ENCODE results near the gene NPTXR. TPM values are rescaled to one million over a fixed set of nuclear protein-coding genes. Genes with fewer than 3 reads are reported as not detected.
A peak's percentile ranks its signal among the peaks of the same experiment; 100 is the strongest.

The NPTXR gene
- total RNA-seq, 1 experiment from 2014 or later, result 12.8 TPM

- POLR2A ChIA-PET, result no interaction called here
- no peak for ATAC-seq
These were observed 55.6 kb downstream of the NPTXR start for GRCh38 chr22:38788021-38788816.

GRCh38 chr22:38786631-38787030 lies 57.2 kb downstream of the NPTXR start:
- BruUV-seq (replicated peaks), result no TSS peak
- intact Hi-C loops (cut with micrococcal nuclease), result no loop called here
- Histone ChIP-seq H3K4me3 (replicated peaks in 1 of 2; ENCODE audit: low read depth in 1 of 2, low read length in 2 of 2) (no peak overlapping the region), H3K79me2 (ENCODE audit: insufficient read depth, low read length) (no peaks in the 10 kb centered on the region), H3K4me1 (ENCODE audit: control insufficient read depth in 1 of 2, insufficient read depth in 2 of 2, low read length in 2 of 2) (peaks cover 6 to 9% of the 10 kb centered on the region in 2 experiments; a peak in 3 of 4 replicates), H3K4me2 (ENCODE audit: low read length) (no peak overlapping the region), H2AFZ (ENCODE audit: low read depth, low read length, poor library complexity, severe bottlenecking) (no peak overlapping the region), H3K9me2 (ENCODE audit: insufficient read depth) (no peaks in the 10 kb centered on the region), H3K36me3 (ENCODE audit: control insufficient read depth in 1 of 2, insufficient read depth in 2 of 2, low read length in 2 of 2) (no peaks in the 10 kb centered on the region), H3K27ac (ENCODE audit: low read depth, low read length) (no peak overlapping the region), H4K20me1 (ENCODE audit: insufficient read depth) (no peaks in the 10 kb centered on the region), H3K9me3 (ENCODE audit: control insufficient read depth in 1 of 2, insufficient read depth in 1 of 2, low read depth in 1 of 2, low read length in 2 of 2) (no peaks in the 10 kb centered on the region), H3K27me3 (ENCODE audit: insufficient read depth, low read length) (no peaks in the 10 kb centered on the region), H3K9ac (ENCODE audit: low read length) (no peak overlapping the region)
- CTCF ChIA-PET, result no interaction called here
- DNase-seq (ENCODE audit: low read depth, low spot score) (no peak), ATAC-seq (no peak)
- RAD21 ChIA-PET (ENCODE audit: low non-redundant PET in 1 of 2, low total read pairs in 2 of 2, uncharacterized antibody in 2 of 2, unreplicated experiment in 2 of 2), result no interaction called here
- TF ChIP-seq ELF1 (IDR thresholded peaks at IDR 0.05; ENCODE audit: borderline replicate concordance, low read depth) (no peak), FOSL1 (IDR thresholded peaks at IDR 0.05; ENCODE audit: low read depth) (no peak), CTCF (IDR thresholded peaks at IDR 0.05 in 2 of 3, conservative IDR thresholded peaks at IDR 0.05 in 1 of 3; ENCODE audit: borderline replicate concordance in 1 of 3, insufficient read depth in 1 of 3, low read depth in 2 of 3, low read length in 2 of 3) (no peak)
- POLR2A ChIA-PET, result no interaction called here

More at GRCh38 chr22:38788021-38788816, 55.6 kb downstream of the NPTXR start:
- no peak overlapping the region for H2AFZ ChIP-seq (ENCODE audit: low read depth, low read length, poor library complexity, severe bottlenecking)
- no peak for DNase-seq (ENCODE audit: low read depth, low spot score)
- RAD21 ChIA-PET (ENCODE audit: low non-redundant PET in 1 of 2, low total read pairs in 2 of 2, uncharacterized antibody in 2 of 2, unreplicated experiment in 2 of 2), result no interaction called here
- H3K4me1 ChIP-seq (ENCODE audit: control insufficient read depth in 1 of 2, insufficient read depth in 2 of 2, low read length in 2 of 2), result peaks cover 6 to 14% of the 10 kb centered on the region in 2 experiments; a peak in 3 of 4 replicates
- CTCF ChIA-PET, result interaction anchor here (1.0 kb wide), 1 partner anchor 19 kb away, joined by 3 read pairs; no protein-coding TSS in a partner anchor
- H3K9me2 ChIP-seq (ENCODE audit: insufficient read depth), result no peaks in the 10 kb centered on the region
- intact Hi-C loops (cut with micrococcal nuclease), result no loop called here
- H3K36me3 ChIP-seq (ENCODE audit: control insufficient read depth in 1 of 2, insufficient read depth in 2 of 2, low read length in 2 of 2), result no peaks in the 10 kb centered on the region
- H3K9ac ChIP-seq (ENCODE audit: low read length), result no peak overlapping the region
- H3K4me3 ChIP-seq (replicated peaks in 1 of 2; ENCODE audit: low read depth in 1 of 2, low read length in 2 of 2), result no peak overlapping the region
- H3K27me3 ChIP-seq (ENCODE audit: insufficient read depth, low read length), result no peaks in the 10 kb centered on the region
- H3K79me2 ChIP-seq (ENCODE audit: insufficient read depth, low read length), result no peaks in the 10 kb centered on the region; the same call in 1 of the 2 replicates
- H4K20me1 ChIP-seq (ENCODE audit: insufficient read depth), result no peaks in the 10 kb centered on the region
- no peak overlapping the region for H3K27ac ChIP-seq (ENCODE audit: low read depth, low read length)
- TF ChIP-seq MAX (IDR thresholded peaks at IDR 0.05) (peak; percentile 42; the same call in 1 of the 2 replicates), CEBPB (IDR thresholded peaks at IDR 0.05; ENCODE audit: low read depth) (no peak)
- no TSS peak for BruUV-seq (replicated peaks)
- H3K4me2 ChIP-seq (ENCODE audit: low read length), result peak overlapping the region; percentile 8; the same call in 1 of the 2 replicates
- H3K9me3 ChIP-seq (ENCODE audit: control insufficient read depth in 1 of 2, insufficient read depth in 1 of 2, low read depth in 1 of 2, low read length in 2 of 2), result no peaks in the 10 kb centered on the region

All from HCT116 (cell line).